A549 (cell line): ENCODE results near the gene CPED1. TPM values are rescaled to one million over a fixed set of nuclear protein-coding genes. Genes with fewer than 3 reads are reported as not detected.

Experiments
- ATAC-seq, 2 experiments: fragments of 200-7000 bp in 1 of 2; fragments of >200 bp in 1 of 2; cut with Nextera tagmentation in 1 of 2; cut with Tn5 transposase in 1 of 2; 3 replicates each; pipeline versions ENCODE4 v1.8.0 to v1.9.1; 2018 to 2020; ENCODE audit warnings: mild to moderate bottlenecking in 1 of 2, moderate library complexity in 1 of 2
- CTCF ChIA-PET: fragments of 300-600 bp; sonication (Branson Sonifier 250); formaldehyde crosslinking; extraction: SDS; loops from one replicate; lab custom pipeline; 2021; ENCODE audit warnings: antibody characterized with exemption, inconsistent platforms; lab: Yijun Ruan, JAX
- POLR2A ChIA-PET: fragments of 350-600 bp; formaldehyde crosslinking; extraction: SDS; loops from one replicate; lab custom pipeline; 2021; ENCODE audit warnings: antibody characterized with exemption, inconsistent platforms; lab: Yijun Ruan, JAX
- DNase-seq, 2 experiments: peaks; one replicate each; pipeline versions ENCODE4 v3.0.0 to v3.0.0-alpha.2; 2011 to 2016; ENCODE audit warnings: low read depth in 1 of 2, low spot score in 1 of 2
- FAIRE-seq: peaks from 2 replicates; lab custom pipeline; 2011; peaks lifted over from hg19 to GRCh38; lab: Jason Lieb, UNC
- H3K27ac ChIP-seq, 2 experiments: fragments of >200 bp; sonication (Bioruptor Twin); formaldehyde crosslinking; 3 replicates each; pipeline ENCODE4 v1.5.1; 2016 to 2017
- H3K4me1 ChIP-seq: fragments of >200 bp; sonication (Bioruptor Twin); formaldehyde crosslinking; 3 replicates; pipeline ENCODE4 v1.6.1; 2016
- H3K4me2 ChIP-seq: fragments of >200 bp; sonication (Bioruptor Twin); formaldehyde crosslinking; 3 replicates; pipeline ENCODE4 v1.6.1; 2016
- H3K4me3 ChIP-seq: fragments of >200 bp; sonication (Bioruptor Twin); formaldehyde crosslinking; 3 replicates; pipeline ENCODE4 v1.5.1; 2016
- H3K9me3 ChIP-seq: fragments of >200 bp; sonication (Bioruptor Twin); formaldehyde crosslinking; 3 replicates; pipeline ENCODE4 v1.6.1; 2016
- BHLHE40 ChIP-seq: IDR thresholded peaks from 2 replicates; pipeline ENCODE4 v1.6.1; 2012; ENCODE audit warnings: low read depth, low read length, inconsistent platforms
- CEBPB ChIP-seq, 2 experiments: fragments of >200 bp in 1 of 2; sonication (Bioruptor Twin) in 1 of 2; formaldehyde crosslinking in 1 of 2; IDR thresholded peaks; 2 replicates each; pipeline ENCODE4 v1.6.1; 2012 to 2016
- CHD2 ChIP-seq: fragments of 150-350 bp; IDR thresholded peaks from 2 replicates; pipeline ENCODE4 v1.6.1; 2014; ENCODE audit warnings: low read length; ENCODE audit not compliant: partially characterized antibody
- E2F6 ChIP-seq: IDR thresholded peaks from 2 replicates; pipeline ENCODE4 v1.6.1; 2012; ENCODE audit warnings: low read depth, borderline replicate concordance
- EP300 ChIP-seq, 2 experiments: fragments of >200 bp; sonication (Bioruptor Twin); formaldehyde crosslinking; IDR thresholded peaks; 2 replicates in 1 of 2; 3 replicates in 1 of 2; pipeline ENCODE4 v1.6.1; 2016 to 2017
- FOSB ChIP-seq: fragments of 250-450 bp; sonication (Bioruptor Pico); IDR thresholded peaks from 2 replicates; pipeline ENCODE4 v1.5.0; 2020; ENCODE audit warnings: mild to moderate bottlenecking, moderate library complexity
- GATA3 ChIP-seq: IDR thresholded peaks from 2 replicates; pipeline ENCODE4 v1.6.1; 2012; ENCODE audit warnings: borderline replicate concordance
- HDAC2 ChIP-seq: fragments of 200-600 bp; sonication (generic); IDR thresholded peaks from 2 replicates; pipeline ENCODE4 v1.6.1; 2016
- HEYL ChIP-seq: fragments of 250-450 bp; sonication (Bioruptor Pico); IDR thresholded peaks from 2 replicates; pipeline ENCODE4 v1.8.0; 2021; ENCODE audit warnings: mild to moderate bottlenecking, moderate library complexity
- HMGXB4 ChIP-seq: fragments of 250-450 bp; sonication (Bioruptor Pico); IDR thresholded peaks from 2 replicates; pipeline ENCODE4 v1.5.0; 2021; ENCODE audit warnings: mild to moderate bottlenecking, moderate library complexity, borderline replicate concordance
- MAFK ChIP-seq: fragments of 450-650 bp; IDR thresholded peaks from 2 replicates; pipeline ENCODE4 v1.6.1; 2014; ENCODE audit not compliant: partially characterized antibody
- MAZ ChIP-seq: fragments of 150-350 bp; IDR thresholded peaks from 2 replicates; pipeline ENCODE4 v1.6.1; 2014; ENCODE audit warnings: antibody characterized with exemption, low read depth, low read length, borderline replicate concordance
- NPAS2 ChIP-seq: fragments of 250-450 bp; sonication (Bioruptor Pico); IDR thresholded peaks from 2 replicates; pipeline ENCODE4 v1.8.0; 2022; ENCODE audit warnings: mild to moderate bottlenecking, moderate library complexity, borderline replicate concordance
- REST ChIP-seq: fragments of 200-600 bp; sonication (generic); IDR thresholded peaks from 2 replicates; pipeline ENCODE4 v1.6.1; 2016; ENCODE audit warnings: antibody characterized with exemption, mild to moderate bottlenecking, moderate library complexity
- RNF2 ChIP-seq: fragments of 200-600 bp; sonication (generic); IDR thresholded peaks from 2 replicates; pipeline ENCODE4 v1.6.1; 2016; ENCODE audit warnings: low read depth, mild to moderate bottlenecking, antibody characterized with exemption, moderate library complexity, borderline replicate concordance
- SREBF2 ChIP-seq: fragments of 450-650 bp; IDR thresholded peaks from 2 replicates; pipeline ENCODE4 v1.6.1; 2014; ENCODE audit warnings: mild to moderate bottlenecking, moderate library complexity
- ZC3H11A ChIP-seq: fragments of 450-650 bp; IDR thresholded peaks from 2 replicates; pipeline ENCODE4 v1.6.1; 2014; ENCODE audit warnings: antibody characterized with exemption, mild to moderate bottlenecking
- ZSCAN20 ChIP-seq: fragments of 250-450 bp; sonication (Bioruptor Pico); IDR thresholded peaks from 2 replicates; pipeline ENCODE4 v1.8.0; 2022; ENCODE audit warnings: mild to moderate bottlenecking, moderate library complexity
- WGBS: methylation state at CpG from one replicate; pipeline ENCODE4 v1.1.6; 2017; ENCODE audit errors: missing lambda C conversion rate; 5-methylcytosine and 5-hydroxymethylcytosine counted together
- polyA plus RNA-seq, 4 experiments: library from polyadenylated mRNA; depleted of rRNA in 3 of 4; stranded (reverse); fragments of >200 nt; fragmentation: RNase III in 1 of 4; extraction: RNeasy Plus Mini Kit Qiagen cat#74134 plus additional on column Dnase treatment in 1 of 4; gene quantifications; 2 replicates in 3 of 4; 3 replicates in 1 of 4; pipeline ENCODE4 v1.2.3, GENCODE V29; 2011 to 2017
- TF ChIP-seq, protein P1 (sequence below): fragments of 150-350 bp; IDR thresholded peaks from 2 replicates; pipeline ENCODE4 v1.6.1; 2014; ENCODE audit warnings: low read depth, mild to moderate bottlenecking, low read length

The CPED1 gene
- polyA plus RNA-seq, 2 of the 4 experiments (the other 2 are of a cell fraction) = 0.03 TPM; not detected in 1

- no peak for TF ChIP-seq E2F6
- TF ChIP-seq HMGXB4 = no peak
- no peak for TF ChIP-seq MAFK
These were observed 149.1 kb downstream of the CPED1 start (continued) for GRCh38 chr7:121137580-121137979.

- CTCF ChIA-PET = interaction anchor here (1.1 kb wide), 1 partner anchor 332 kb away, joined by 3 read pairs; no protein-coding TSS in a partner anchor
- no peaks in the 10 kb centered on the region for H3K4me1 ChIP-seq
- DNase-seq (no peak), ATAC-seq (no peak), FAIRE-seq (no peak)
- no peak for TF ChIP-seq ZC3H11A
- no peak for TF ChIP-seq ZSCAN20
- no peak for TF ChIP-seq GATA3
- TF ChIP-seq EP300 (IDR thresholded peaks at IDR 0.05) = no peak
- TF ChIP-seq E2F6 = no peak
- TF ChIP-seq CHD2 = no peak
- TF ChIP-seq SREBF2 = no peak
- no peak for TF ChIP-seq HDAC2
- no peak for TF ChIP-seq BHLHE40
- TF ChIP-seq NPAS2 (CRISPR knock-in tag) = no peak
- TF ChIP-seq, protein P1, sequence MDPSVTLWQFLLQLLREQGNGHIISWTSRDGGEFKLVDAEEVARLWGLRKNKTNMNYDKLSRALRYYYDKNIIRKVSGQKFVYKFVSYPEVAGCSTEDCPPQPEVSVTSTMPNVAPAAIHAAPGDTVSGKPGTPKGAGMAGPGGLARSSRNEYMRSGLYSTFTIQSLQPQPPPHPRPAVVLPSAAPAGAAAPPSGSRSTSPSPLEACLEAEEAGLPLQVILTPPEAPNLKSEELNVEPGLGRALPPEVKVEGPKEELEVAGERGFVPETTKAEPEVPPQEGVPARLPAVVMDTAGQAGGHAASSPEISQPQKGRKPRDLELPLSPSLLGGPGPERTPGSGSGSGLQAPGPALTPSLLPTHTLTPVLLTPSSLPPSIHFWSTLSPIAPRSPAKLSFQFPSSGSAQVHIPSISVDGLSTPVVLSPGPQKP = no peak
- H3K4me2 ChIP-seq = peak overlapping the region; percentile 18
- no peak overlapping the region for H3K27ac ChIP-seq
- no peak overlapping the region for H3K4me3 ChIP-seq
- POLR2A ChIA-PET = no interaction called here
- H3K9me3 ChIP-seq = no peaks in the 10 kb centered on the region
- 11% methylated on average over 8 of the region's 8 CpGs for WGBS
These were observed 149.9 kb downstream of the CPED1 start for GRCh38 chr7:121138262-121138933.

DNA sequence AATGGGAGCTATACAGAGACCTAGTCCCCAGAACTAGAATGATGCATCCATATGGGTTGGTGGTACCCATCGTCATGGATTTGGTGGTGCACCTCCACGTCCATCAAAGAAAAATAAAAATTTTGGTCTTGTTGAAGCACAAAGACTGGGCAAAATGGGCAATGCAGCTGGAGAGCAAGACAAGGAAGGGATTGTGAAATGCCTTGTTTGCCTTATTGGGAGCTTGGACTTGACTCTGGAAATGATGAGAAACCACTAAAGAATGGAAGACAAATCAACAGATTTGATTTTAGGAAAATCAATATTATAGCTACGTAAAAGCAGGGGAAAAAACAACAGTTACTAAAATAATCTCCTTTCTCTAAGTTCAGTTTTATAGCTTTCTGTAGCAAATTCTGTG, 150.9 kb downstream of the CPED1 start:
- Histone ChIP-seq H3K4me3 (no peak overlapping the region), H3K4me1 (no peaks in the 10 kb centered on the region), H3K27ac (no peak overlapping the region), H3K4me2 (no peak overlapping the region), H3K9me3 (no peaks in the 10 kb centered on the region)
- TF ChIP-seq FOSB = no peak
- no peak for TF ChIP-seq MAFK
- no peak for TF ChIP-seq CEBPB (IDR thresholded peaks at IDR 0.05)
- TF ChIP-seq RNF2 = no peak
- TF ChIP-seq MAZ = no peak
- TF ChIP-seq REST = no peak
- no peak for TF ChIP-seq HEYL
- no peak for FAIRE-seq
- ChIA-PET POLR2A (no interaction called here), CTCF (no interaction called here)
- DNase-seq = no peak
- 5% methylated on average over 3 of the region's 3 CpGs for WGBS
- ATAC-seq = no peak
